ENCODE measurements around the gene DNASE2B.

Gene DNASE2B

GRCh38 chr1:84374991-84375696 is 23.1 kb upstream of the DNASE2B start:
- DNase-seq: no peak

- DNase-seq: no peak
These were observed 22.0 kb upstream of the DNASE2B start for GRCh38 chr1:84376000-84376910.

- DNase-seq: no peak
These were observed 20.7 kb upstream of the DNASE2B start for GRCh38 chr1:84377480-84378095.

GRCh38 chr1:84379138-84379916 is 19.0 kb upstream of the DNASE2B start:
- DNase-seq: no peak

- DNase-seq: no peak
These were observed 18.4 kb upstream of the DNASE2B start for GRCh38 chr1:84379917-84380180.

GRCh38 chr1:84382127-84382526 is 16.2 kb upstream of the DNASE2B start:
- no peak for DNase-seq

- no peak for DNase-seq
These were observed 12.9 kb upstream of the DNASE2B start for GRCh38 chr1:84385347-84385746.

- DNase-seq: no peak
These were observed 11.4 kb upstream of the DNASE2B start for GRCh38 chr1:84386716-84387479.

GRCh38 chr1:84387480-84388163 is 10.7 kb upstream of the DNASE2B start:
- DNase-seq: no peak

GRCh38 chr1:84390226-84390625 is 8.1 kb upstream of the DNASE2B start:
- no peak for DNase-seq

- DNase-seq: no peak
These were observed 2.9 kb downstream of the DNASE2B start for GRCh38 chr1:84401156-84401555.

GRCh38 chr1:84402060-84402459 is 3.8 kb downstream of the DNASE2B start:
- DNase-seq: no peak

GRCh38 chr1:84402501-84402900 is 4.2 kb downstream of the DNASE2B start:
- no peak for DNase-seq

GRCh38 chr1:84403347-84403746 is 5.1 kb downstream of the DNASE2B start:
- DNase-seq: no peak

- DNase-seq: no peak
These were observed 8.1 kb downstream of the DNASE2B start for GRCh38 chr1:84406346-84406861.

GRCh38 chr1:84407524-84407923 is 9.2 kb downstream of the DNASE2B start:
- DNase-seq: no peak

GRCh38 chr1:84407958-84408422 is 9.7 kb downstream of the DNASE2B start:
- DNase-seq: no peak

GRCh38 chr1:84409888-84410287 is 11.6 kb downstream of the DNASE2B start:
- DNase-seq: no peak

GRCh38 chr1:84410328-84411095 is 12.2 kb downstream of the DNASE2B start:
- no peak for DNase-seq

GRCh38 chr1:84412316-84412942 is 14.1 kb downstream of the DNASE2B start:
- DNase-seq: no peak

Measured in NCI-H1694 (cell line).